Measurements from ENCODE around the gene NTN1. TPM values are rescaled to one million over a fixed set of nuclear protein-coding genes. Genes with fewer than 3 reads are reported as not detected.

NTN1 gene
- total RNA-seq, 1 donor from 2014 or later, result 7.8 TPM

GRCh38 chr17:9215465-9215864, 194.2 kb downstream of the NTN1 start:
- no peak overlapping the region for H3K4me3 ChIP-seq
- no peak for ATAC-seq
- intact Hi-C loops (cut with DNase I), result no loop called here

GRCh38 chr17:9217151-9218056, 196.1 kb downstream of the NTN1 start:
- DNase-seq (no peak), ATAC-seq (peak in 1 of 2 donors; percentile 44)
- no peak overlapping the region for H3K4me3 ChIP-seq
- intact Hi-C loops (cut with DNase I), result no loop called here
- peaks cover 12% of the 10 kb centered on the region for H3K9me3 ChIP-seq
- H3K36me3 ChIP-seq, result no peaks in the 10 kb centered on the region
- no peaks in the 10 kb centered on the region for H3K4me1 ChIP-seq
- no peaks in the 10 kb centered on the region for H3K27me3 ChIP-seq (ENCODE audit: low read depth)
- TF ChIP-seq CTCF (IDR thresholded peaks at IDR 0.05), result no peak
- H3K27ac ChIP-seq, result no peak overlapping the region

More at GRCh38 chr17:9215465-9215864, 194.2 kb downstream of the NTN1 start:
- TF ChIP-seq CTCF (IDR thresholded peaks at IDR 0.05), result no peak
- Histone ChIP-seq H3K27me3 (ENCODE audit: low read depth) (no peaks in the 10 kb centered on the region), H3K27ac (no peak overlapping the region), H3K4me1 (no peaks in the 10 kb centered on the region), H3K9me3 (peaks cover 12% of the 10 kb centered on the region), H3K36me3 (no peaks in the 10 kb centered on the region)
- no peak for DNase-seq

GRCh38 chr17:9218064-9218635, 196.8 kb downstream of the NTN1 start:
- no peaks in the 10 kb centered on the region for H3K4me1 ChIP-seq
- no peak for ATAC-seq
- no peak for TF ChIP-seq CTCF (IDR thresholded peaks at IDR 0.05)
- no peak overlapping the region for H3K4me3 ChIP-seq
- no peak for DNase-seq
- H3K36me3 ChIP-seq, result no peaks in the 10 kb centered on the region
- no peak overlapping the region for H3K27ac ChIP-seq
- peaks cover 12% of the 10 kb centered on the region for H3K9me3 ChIP-seq
- H3K27me3 ChIP-seq (ENCODE audit: low read depth), result no peaks in the 10 kb centered on the region
- intact Hi-C loops (cut with DNase I), result no loop called here

GRCh38 chr17:9218911-9219310, 197.6 kb downstream of the NTN1 start:
- H3K9me3 ChIP-seq, result peaks cover 12% of the 10 kb centered on the region
- no peaks in the 10 kb centered on the region for H3K36me3 ChIP-seq
- H3K27ac ChIP-seq, result no peak overlapping the region
- no peak overlapping the region for H3K4me3 ChIP-seq
- no peak for TF ChIP-seq CTCF (IDR thresholded peaks at IDR 0.05)
- intact Hi-C loops (cut with DNase I), result no loop called here
- H3K4me1 ChIP-seq, result no peaks in the 10 kb centered on the region
- no peak for DNase-seq
- no peaks in the 10 kb centered on the region for H3K27me3 ChIP-seq (ENCODE audit: low read depth)
- ATAC-seq, result no peak

GRCh38 chr17:9219631-9220397, 198.5 kb downstream of the NTN1 start:
- TF ChIP-seq CTCF (IDR thresholded peaks at IDR 0.05), result no peak
- Histone ChIP-seq H3K4me3 (no peak overlapping the region), H3K27me3 (ENCODE audit: low read depth) (no peaks in the 10 kb centered on the region), H3K4me1 (no peaks in the 10 kb centered on the region), H3K9me3 (peaks cover 12% of the 10 kb centered on the region), H3K36me3 (no peaks in the 10 kb centered on the region), H3K27ac (no peak overlapping the region)
- ATAC-seq, result no peak
- DNase-seq, result no peak
- intact Hi-C loops (cut with DNase I), result no loop called here

Measured in lower lobe of right lung (tissue), 2 donors.